GM12865 (cell line): ENCODE results near the gene APOD.
"Not testable (repeated sequence)": the region's sequence is repeated elsewhere in the genome, so short reads cannot be mapped to it uniquely, and the experiment has no call there.

ENCODE experiments used
- DNase-seq: peaks from one replicate; pipeline ENCODE4 v3.0.0; 2010; ENCODE audit warnings: low read depth
- H3K4me3 ChIP-seq: 2 replicates; pipeline ENCODE4 v1.5.1; 2011; ENCODE audit warnings: mild to moderate bottlenecking, low read depth, low read length, control low read depth
- CTCF ChIP-seq: IDR thresholded peaks from 2 replicates; pipeline ENCODE4 v1.5.1; 2011; ENCODE audit warnings: low read length, control low read depth, low read depth, inconsistent platforms; ENCODE audit not compliant: insufficient read depth; ENCODE audit errors: missing control alignments

The APOD gene

DNA sequence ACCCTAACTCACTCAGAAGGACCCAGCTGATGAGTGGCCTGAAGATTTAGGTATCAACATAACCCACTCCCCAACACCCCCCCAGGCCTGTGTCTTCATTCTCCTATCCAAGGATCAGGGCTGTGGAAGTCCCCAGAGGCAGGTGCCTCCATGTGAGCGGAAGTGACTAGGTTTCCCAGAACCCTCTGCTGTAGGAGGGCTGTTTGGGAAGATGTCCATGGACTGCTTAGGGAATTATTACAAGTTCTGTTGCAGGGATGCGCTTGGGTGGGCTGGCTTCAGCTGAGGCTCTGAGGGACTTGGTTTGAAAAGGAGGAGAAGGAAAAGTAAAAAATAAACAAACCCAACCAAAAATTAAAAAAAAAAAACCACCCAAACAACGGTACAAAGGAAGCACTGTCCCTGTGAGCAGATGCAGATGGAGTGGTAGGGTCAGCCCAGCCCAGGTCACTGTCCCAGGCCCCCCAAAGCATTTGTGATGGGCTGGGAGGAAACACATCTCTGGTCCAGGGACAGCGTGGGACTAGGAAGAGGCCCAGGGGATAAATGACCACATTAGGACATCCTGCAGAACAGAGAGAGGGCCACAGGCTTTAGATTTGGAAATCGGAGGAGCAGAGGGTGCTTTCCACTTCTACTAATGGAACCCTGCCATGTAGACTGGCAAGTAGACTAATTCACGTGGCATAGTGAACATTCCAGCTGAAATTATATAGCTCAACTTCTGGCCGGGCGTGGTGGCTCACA lies 12.2 kb upstream of the APOD start:
- no peak for DNase-seq

GRCh38 chr3:195591852-195592251 lies 8.1 kb upstream of the APOD start:
- H3K4me3 ChIP-seq, result no peak overlapping the region
- DNase-seq, result no peak
- no peak for TF ChIP-seq CTCF

More for the DNA sequence above, 12.2 kb upstream of the APOD start:
- H3K4me3 ChIP-seq, result no peak overlapping the region
- no peak for TF ChIP-seq CTCF

DNA sequence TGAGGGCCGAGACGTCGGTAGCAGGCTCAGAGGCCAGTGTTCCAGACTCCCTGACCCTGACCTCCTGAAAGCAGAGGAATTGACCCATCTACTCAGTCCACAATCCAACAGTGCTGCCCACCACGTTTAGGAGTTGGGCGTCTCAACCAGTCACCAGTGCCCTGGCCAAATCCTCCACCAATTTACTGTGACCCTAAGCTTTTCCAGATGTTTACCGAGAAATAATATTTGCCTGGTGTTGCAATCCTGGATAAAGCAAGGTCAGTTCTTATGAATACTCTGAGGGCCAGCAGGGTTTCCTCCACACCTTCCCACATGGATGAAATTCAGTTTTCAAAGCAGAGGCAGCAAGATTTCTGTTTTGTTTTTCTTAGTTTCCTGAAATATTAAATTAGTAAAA lies 7.5 kb upstream of the APOD start:
- H3K4me3 ChIP-seq, result no peak overlapping the region
- no peak for TF ChIP-seq CTCF
- DNase-seq, result no peak

- H3K4me3 ChIP-seq, DNase-seq: not testable (repeated sequence)
Measured at GRCh38 chr3:195590381-195590780, 6.6 kb upstream of the APOD start.

- H3K4me3 ChIP-seq, DNase-seq: not testable (repeated sequence)
Measured at GRCh38 chr3:195589796-195590195, 6.1 kb upstream of the APOD start.

DNA sequence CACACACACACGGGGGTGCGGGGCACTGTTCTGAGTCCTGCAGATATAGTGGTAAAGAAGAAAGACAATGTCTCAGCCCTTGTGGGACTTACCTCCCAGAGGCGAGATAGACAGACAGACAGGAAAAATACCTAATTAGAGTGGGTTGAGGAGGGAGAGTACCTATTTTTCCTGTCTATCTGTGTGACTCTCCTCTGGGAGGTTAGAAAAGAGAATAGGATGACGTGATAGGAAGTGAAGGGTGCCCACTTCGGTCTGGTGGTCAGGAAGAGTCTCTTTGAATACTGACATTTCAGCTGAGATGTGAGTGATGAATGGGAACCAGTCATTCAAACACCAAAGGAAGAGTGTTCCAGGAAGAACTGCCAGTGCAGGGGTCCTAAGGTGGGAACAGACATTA lies 4.1 kb upstream of the APOD start:
- TF ChIP-seq CTCF, result no peak
- DNase-seq, result peak; percentile 19
- H3K4me3 ChIP-seq, result no peak overlapping the region

DNA sequence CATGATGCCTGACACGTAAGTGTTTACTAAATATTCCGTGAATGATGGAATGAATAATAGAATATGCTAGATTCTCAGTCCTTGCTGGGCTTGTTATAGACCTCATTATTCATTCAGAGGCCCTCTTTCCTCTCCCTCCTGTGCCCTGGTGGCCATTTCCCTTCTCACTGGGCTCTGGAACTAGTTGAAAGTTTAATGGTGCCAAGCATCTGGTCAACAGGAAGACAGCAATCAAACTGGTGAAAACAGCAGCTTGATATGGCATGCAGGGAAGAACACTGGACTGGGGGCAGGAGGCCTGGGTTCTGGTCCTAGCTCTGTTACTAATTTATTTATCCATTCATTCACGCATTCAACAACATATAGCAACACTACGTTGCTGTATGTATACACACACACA lies 3.7 kb upstream of the APOD start:
- no peak for TF ChIP-seq CTCF
- no peak overlapping the region for H3K4me3 ChIP-seq
- DNase-seq, result no peak

DNA sequence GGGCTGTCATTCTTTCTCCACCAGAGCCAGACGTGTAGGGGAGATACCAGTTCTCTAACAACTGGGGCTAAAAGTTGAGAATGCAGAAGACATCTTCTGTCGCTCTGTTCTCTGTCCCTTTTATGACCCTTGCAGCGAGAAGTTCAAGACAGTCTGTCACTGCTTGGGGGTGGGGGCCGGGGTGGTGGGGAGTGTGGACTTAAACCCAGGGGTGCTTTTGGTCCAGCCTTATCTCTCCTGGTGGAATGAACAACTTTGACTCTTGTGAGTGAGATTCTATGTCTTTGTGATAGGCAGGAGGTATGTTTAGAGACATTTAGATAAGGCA lies 767 bp upstream of the APOD start:
- no peak for DNase-seq
- no peak overlapping the region for H3K4me3 ChIP-seq
- no peak for TF ChIP-seq CTCF
